HG03135 (cell line): ENCODE measurements around the gene ALAD.
"Not testable (repeated sequence)": the region's sequence is repeated elsewhere in the genome, so short reads cannot be mapped to it uniquely, and the experiment has no call there.

Experiments
- ATAC-seq: cut with Tn5 transposase; IDR thresholded peaks from one replicate; pipeline ENCODE4 v1.9.1; 2021; ENCODE audit warnings: mild to moderate bottlenecking, moderate library complexity; ENCODE audit not compliant: unreplicated experiment

ALAD gene

GRCh38 chr9:113399646-113400200 is 1.4 kb downstream of the ALAD start:
- no peak for ATAC-seq

GRCh38 chr9:113398796-113399195 is 2.3 kb downstream of the ALAD start:
- ATAC-seq, result no peak

- no peak for ATAC-seq
These were observed 3.9 kb downstream of the ALAD start for GRCh38 chr9:113397203-113397631.

GRCh38 chr9:113395000-113395861 is 5.9 kb downstream of the ALAD start:
- ATAC-seq, result no peak

- no peak for ATAC-seq
These were observed 7.8 kb downstream of the ALAD start for GRCh38 chr9:113393281-113393680.

GRCh38 chr9:113391917-113392316 is 9.2 kb downstream of the ALAD start:
- ATAC-seq, result no peak

- ATAC-seq, result no peak
These were observed 10.7 kb downstream of the ALAD start for GRCh38 chr9:113390192-113390960.

GRCh38 chr9:113389451-113389850 is 11.6 kb downstream of the ALAD start:
- no peak for ATAC-seq

GRCh38 chr9:113388833-113389232 is 12.3 kb downstream of the ALAD start:
- ATAC-seq, result no peak

- no peak for ATAC-seq
These were observed 13.4 kb downstream of the ALAD start for GRCh38 chr9:113387560-113388230.

GRCh38 chr9:113386571-113387393 is 14.3 kb downstream of the ALAD start:
- ATAC-seq, result no peak

- ATAC-seq, result no peak
These were observed 19.1 kb downstream of the ALAD start for GRCh38 chr9:113381909-113382411.

GRCh38 chr9:113381441-113381840 is 19.6 kb downstream of the ALAD start:
- ATAC-seq, result not testable (repeated sequence)

- ATAC-seq, result peak; percentile 37
These were observed 20.2 kb downstream of the ALAD start for GRCh38 chr9:113380869-113381378.

- not testable (repeated sequence) for ATAC-seq
These were observed 21.3 kb downstream of the ALAD start for GRCh38 chr9:113379829-113380210.

GRCh38 chr9:113379094-113379828 is 21.8 kb downstream of the ALAD start:
- not testable (repeated sequence) for ATAC-seq

- ATAC-seq, result peak; percentile 72
These were observed 24.2 kb downstream of the ALAD start, which contains the start of gene HDHD3 for GRCh38 chr9:113376634-113377567. HDHD3 (minus strand) TSS chr9:113376986; CDS start chr9:113374354, 2,632 bp downstream.
